ENCODE measurements around the gene LGR4.

Gene LGR4

GRCh38 chr11:27512238-27512637 lies 39.6 kb upstream of the LGR4 start:
- no peak overlapping the region for H3K4me3 ChIP-seq (ENCODE audit: low read depth, low read length)
- no peak for TF ChIP-seq CTCF (IDR thresholded peaks at IDR 0.05; ENCODE audit: low read depth, low read length)

- H3K4me3 ChIP-seq (ENCODE audit: low read depth, low read length) = no peak overlapping the region
- TF ChIP-seq CTCF (IDR thresholded peaks at IDR 0.05; ENCODE audit: low read depth, low read length) = no peak
Observed at GRCh38 chr11:27509908-27510307, 37.3 kb upstream of the LGR4 start.

DNA sequence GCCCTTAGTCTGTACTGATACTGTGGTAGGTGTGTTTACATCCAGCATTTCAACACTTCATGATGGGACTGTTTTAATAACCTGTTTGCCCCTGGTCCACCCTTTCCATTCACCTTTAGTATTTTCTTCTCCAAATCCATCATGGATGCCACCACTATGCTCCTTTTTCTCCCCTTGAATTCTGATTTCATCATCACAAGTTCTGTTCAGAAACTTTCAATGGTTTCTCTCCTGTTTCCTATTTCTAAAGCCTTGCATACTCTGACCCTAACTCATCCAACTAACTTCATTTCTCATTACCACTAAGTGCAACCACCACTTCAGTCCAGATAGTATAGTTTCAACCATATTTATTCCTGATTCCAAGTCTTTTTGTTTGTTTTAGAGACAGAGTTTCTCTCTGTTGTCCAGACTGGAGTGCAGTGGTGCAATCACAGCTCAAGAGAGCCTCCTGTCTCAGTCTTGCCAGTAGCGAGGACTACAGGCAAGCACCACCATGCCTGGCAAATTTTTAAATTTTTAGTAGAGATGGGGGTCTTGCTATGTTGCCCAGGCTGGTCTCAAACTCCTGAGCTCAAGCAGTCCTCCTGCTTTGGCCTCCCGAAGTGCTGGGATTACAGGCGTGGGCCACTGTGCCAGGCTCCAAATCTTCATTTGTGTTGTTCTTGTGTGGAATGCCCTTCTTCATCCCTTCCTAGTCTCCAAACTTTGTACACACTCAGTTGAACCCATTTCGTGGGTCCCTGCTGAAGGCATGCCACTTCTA lies 35.1 kb upstream of the LGR4 start:
- no peak overlapping the region; the same call in 1 of the 2 replicates for H3K4me3 ChIP-seq (ENCODE audit: low read depth, low read length)
- no peak for TF ChIP-seq CTCF (IDR thresholded peaks at IDR 0.05; ENCODE audit: low read depth, low read length)

- H3K4me3 ChIP-seq (ENCODE audit: low read depth, low read length) = peak within 1 kb of the TSS; percentile 82
- no peak for TF ChIP-seq CTCF (IDR thresholded peaks at IDR 0.05; ENCODE audit: low read depth, low read length)
Observed at GRCh38 chr11:27506200-27507182, 33.9 kb upstream of the LGR4 start, which contains the start of gene LIN7C. LIN7C (minus strand) TSS chr11:27506769; CDS start chr11:27506752, 17 bp downstream.

DNA sequence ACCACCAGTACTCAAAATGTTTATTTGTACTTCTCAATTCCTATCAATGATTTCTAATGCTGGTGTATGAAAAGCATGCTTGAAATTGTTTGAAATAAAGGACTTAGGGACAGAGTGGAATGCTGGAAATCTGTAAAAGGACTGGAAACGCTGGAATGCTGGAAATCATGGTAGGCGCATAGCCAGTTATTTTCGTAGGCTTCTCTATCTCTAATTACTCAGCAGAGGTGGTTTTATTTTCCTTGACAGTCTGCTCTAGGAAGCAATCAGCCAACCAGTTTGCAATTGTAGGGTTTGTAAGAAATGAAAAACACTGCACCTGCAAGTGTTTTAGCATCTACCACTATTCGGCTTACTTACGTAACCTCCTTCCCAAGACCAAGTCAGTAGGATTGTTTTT lies 33.2 kb upstream of the LGR4 start:
- peak overlapping the region; percentile 82 for H3K4me3 ChIP-seq (ENCODE audit: low read depth, low read length)
- no peak for TF ChIP-seq CTCF (IDR thresholded peaks at IDR 0.05; ENCODE audit: low read depth, low read length)

DNA sequence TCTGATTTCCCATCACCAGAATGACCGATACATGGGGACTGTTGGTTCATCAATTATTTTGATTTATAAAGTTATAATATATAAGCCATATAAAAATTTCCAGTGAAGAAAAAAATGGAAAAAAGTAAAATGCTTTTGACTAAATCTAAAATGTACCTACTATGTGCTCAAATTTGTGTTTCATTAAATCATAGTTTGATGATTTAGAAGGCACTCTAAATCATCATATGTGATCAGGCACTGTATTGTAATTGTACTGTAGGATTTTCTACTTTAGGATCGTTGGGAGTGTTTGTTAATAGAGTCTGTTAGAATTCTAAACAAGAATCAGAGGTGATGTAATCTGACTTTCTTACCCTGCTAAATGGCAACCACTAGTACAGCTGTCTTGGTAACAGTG lies 31.6 kb upstream of the LGR4 start:
- H3K4me3 ChIP-seq (ENCODE audit: low read depth, low read length) = no peak overlapping the region

More for the DNA sequence above, 31.6 kb upstream of the LGR4 start:
- TF ChIP-seq CTCF (IDR thresholded peaks at IDR 0.05; ENCODE audit: low read depth, low read length) = no peak

Data from WI38 (cell line).